GM12891 (cell line): ENCODE results near the gene SETD5.
"Not testable (repeated sequence)": the region's sequence is repeated elsewhere in the genome, so short reads cannot be mapped to it uniquely, and the experiment has no call there.

Experiments used
- DNase-seq: peaks from one replicate; pipeline ENCODE4 v3.0.0; 2011; ENCODE audit warnings: low spot score; ENCODE audit not compliant: insufficient read length
- FAIRE-seq: peaks from 2 replicates; lab custom pipeline; 2011; peaks lifted over from hg19 to GRCh38; lab: Jason Lieb, UNC
- PAX5 ChIP-seq: IDR thresholded peaks from 2 replicates; pipeline ENCODE4 v1.6.1; 2011; ENCODE audit warnings: low read length, moderate library complexity, mild to moderate bottlenecking; ENCODE audit not compliant: insufficient read depth, severe bottlenecking
- POLR2A ChIP-seq: IDR thresholded peaks from 2 replicates; pipeline ENCODE4 v1.6.1; 2011; ENCODE audit warnings: low read depth, low read length, control low read depth
- POLR2AphosphoS5 ChIP-seq: IDR thresholded peaks from 2 replicates; pipeline ENCODE4 v1.6.1; 2011; ENCODE audit warnings: low read depth, low read length, control low read depth
- POU2F2 ChIP-seq: IDR thresholded peaks from 2 replicates; pipeline ENCODE4 v1.6.1; 2011; ENCODE audit warnings: low read depth, mild to moderate bottlenecking, control low read depth, low read length, moderate library complexity
- SPI1 ChIP-seq: IDR thresholded peaks from 2 replicates; pipeline ENCODE4 v1.6.1; 2011; ENCODE audit warnings: low read depth, low read length, control low read depth
- TAF1 ChIP-seq: IDR thresholded peaks from 2 replicates; pipeline ENCODE4 v1.6.1; 2011; ENCODE audit warnings: low read depth, low read length, control low read depth

SETD5 gene

GRCh38 chr3:9480265-9480664 is 82.8 kb downstream of the SETD5 start:
- TF ChIP-seq TAF1, result no peak
- no peak for TF ChIP-seq POLR2AphosphoS5
- no peak for TF ChIP-seq POU2F2
- TF ChIP-seq PAX5, result no peak
- TF ChIP-seq POLR2A, result no peak
- TF ChIP-seq SPI1, result no peak
- FAIRE-seq (no peak), DNase-seq (no peak)

DNA sequence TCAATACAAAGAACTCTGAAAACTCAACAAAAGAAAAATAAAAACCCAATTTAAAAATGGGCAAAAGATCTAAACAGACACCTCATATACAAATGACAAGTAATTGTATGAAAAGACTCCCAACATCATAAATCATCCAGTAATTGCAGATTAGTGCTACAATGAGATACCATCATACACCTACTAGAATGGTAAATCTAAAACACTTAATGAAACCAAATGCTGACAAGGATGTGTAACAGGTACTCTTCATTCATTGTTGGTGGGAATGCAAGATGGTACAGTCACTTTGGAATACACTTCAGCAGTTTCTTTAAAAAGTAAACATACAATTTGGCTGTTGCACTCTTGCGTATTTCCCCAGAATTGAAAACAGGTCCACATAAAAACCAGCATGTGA is 87.8 kb downstream of the SETD5 start:
- no peak for TF ChIP-seq POLR2AphosphoS5
- TF ChIP-seq POLR2A, result no peak
- TF ChIP-seq TAF1, result no peak
- TF ChIP-seq POU2F2, result no peak
- TF ChIP-seq PAX5, result no peak
- TF ChIP-seq SPI1, result no peak
- FAIRE-seq (no peak), DNase-seq (no peak)

- no peak for DNase-seq
- no peak for TF ChIP-seq PAX5
- TF ChIP-seq POU2F2, result no peak
- no peak for TF ChIP-seq TAF1
- no peak for TF ChIP-seq POLR2AphosphoS5
- TF ChIP-seq POLR2A, result no peak
- no peak for TF ChIP-seq SPI1
- no peak for FAIRE-seq
These were observed 94.1 kb downstream of the SETD5 start for GRCh38 chr3:9491506-9491905.

GRCh38 chr3:9494036-9494435 is 96.6 kb downstream of the SETD5 start:
- FAIRE-seq, result not testable (repeated sequence)

GRCh38 chr3:9496893-9497292 is 99.5 kb downstream of the SETD5 start:
- no peak for FAIRE-seq
- DNase-seq, result no peak
- TF ChIP-seq POU2F2 (no peak), PAX5 (no peak), TAF1 (no peak), SPI1 (no peak), POLR2A (no peak), POLR2AphosphoS5 (no peak)

More at GRCh38 chr3:9494036-9494435, 96.6 kb downstream of the SETD5 start:
- DNase-seq, result not testable (repeated sequence)

GRCh38 chr3:9497821-9498565 is 100.6 kb downstream of the SETD5 start:
- DNase-seq (no peak), FAIRE-seq (no peak)
- no peak for TF ChIP-seq POU2F2
- TF ChIP-seq POLR2A, result no peak
- TF ChIP-seq TAF1, result no peak
- no peak for TF ChIP-seq PAX5

GRCh38 chr3:9498781-9499180 is 101.4 kb downstream of the SETD5 start:
- FAIRE-seq, result no peak
- TF ChIP-seq TAF1 (no peak), PAX5 (no peak), POLR2AphosphoS5 (no peak), POU2F2 (no peak), SPI1 (no peak), POLR2A (no peak)

GRCh38 chr3:9499455-9500107 is 102.2 kb downstream of the SETD5 start:
- no peak for FAIRE-seq
- no peak for DNase-seq

More at GRCh38 chr3:9498781-9499180, 101.4 kb downstream of the SETD5 start:
- no peak for DNase-seq

DNA sequence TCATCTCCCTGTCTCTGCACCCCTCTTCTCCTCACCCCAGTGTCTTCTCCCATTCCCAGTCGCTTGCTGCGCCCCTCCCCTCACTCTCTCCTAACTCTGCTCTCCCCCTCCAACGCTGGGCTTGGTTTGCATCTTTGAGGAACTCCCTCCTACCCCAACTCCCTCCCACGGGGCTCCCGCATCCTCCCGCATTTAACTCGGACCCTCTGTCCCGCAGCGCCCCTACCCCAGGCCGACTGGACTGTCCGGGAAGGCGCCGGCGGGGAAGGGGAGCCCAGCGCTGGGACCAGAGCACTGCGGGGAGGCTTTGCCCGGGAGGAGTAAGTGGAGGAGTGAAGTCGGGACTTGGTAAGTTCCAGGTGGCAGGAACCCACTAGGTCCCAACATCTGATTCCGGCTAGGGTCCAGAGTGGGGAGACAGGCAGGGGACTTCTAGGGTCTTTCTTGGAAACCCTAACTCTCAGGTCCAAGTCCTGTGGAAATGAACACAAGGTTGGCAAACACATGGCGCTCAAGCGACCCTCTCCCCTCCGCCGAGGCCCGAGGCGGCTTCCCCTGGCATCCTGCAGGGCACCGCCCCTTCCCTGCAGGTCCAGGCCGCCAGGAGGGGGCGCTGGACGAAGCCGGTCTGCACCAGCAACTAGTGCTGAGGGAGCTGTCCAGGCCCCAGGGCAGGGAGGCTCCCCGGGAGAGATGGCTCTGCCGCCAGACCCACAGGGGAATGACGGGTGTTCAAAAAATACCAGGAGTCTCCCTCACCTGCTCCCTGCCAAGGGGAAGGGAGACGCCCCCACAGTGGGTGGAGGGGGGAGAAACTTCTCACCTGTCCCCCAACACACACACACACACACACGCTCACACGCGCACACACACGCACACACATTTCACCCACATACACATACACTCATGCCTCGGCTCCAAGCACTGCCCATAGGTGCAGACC is 103.0 kb downstream of the SETD5 start:
- peak; percentile 82 for FAIRE-seq
- TF ChIP-seq POLR2AphosphoS5, result no peak
- no peak for TF ChIP-seq SPI1
- TF ChIP-seq PAX5, result no peak
- TF ChIP-seq POU2F2, result no peak
- TF ChIP-seq POLR2A, result no peak
- TF ChIP-seq TAF1, result no peak
- DNase-seq, result peak; percentile 84

More at GRCh38 chr3:9499455-9500107, 102.2 kb downstream of the SETD5 start:
- TF ChIP-seq POLR2AphosphoS5 (no peak), TAF1 (no peak), SPI1 (no peak), POU2F2 (no peak), PAX5 (no peak), POLR2A (no peak)
